DMS153 treated with DMSO at 0.1 percent for 48 hours (cell line): Measurements from ENCODE around the gene PDGFD.

ENCODE experiments used
- DNase-seq: peaks from one replicate; lab custom pipeline; 2025; ENCODE audit not compliant: unreplicated experiment; lab: John Stamatoyannopoulos, UW

Gene PDGFD

DNA sequence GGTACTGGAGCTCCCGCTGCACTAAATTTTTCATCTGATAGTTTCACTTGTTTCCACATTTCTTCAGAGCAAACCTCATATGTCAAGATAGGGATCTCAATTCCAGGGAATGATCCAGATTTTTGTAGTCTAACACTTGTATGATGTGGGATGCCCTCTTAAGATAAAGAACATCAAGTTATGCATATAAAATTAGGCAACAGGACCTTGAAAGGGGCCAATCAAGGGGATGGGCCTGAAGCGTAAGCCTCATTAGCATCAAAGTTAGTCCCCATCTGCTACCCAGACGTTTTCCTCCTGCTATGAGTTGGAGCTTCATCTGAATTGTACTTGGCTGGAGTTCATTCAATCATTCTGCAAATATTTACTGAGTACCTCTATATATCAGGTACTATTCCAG, 17.5 kb downstream of the PDGFD start:
- peak; percentile 27 for DNase-seq

DNA sequence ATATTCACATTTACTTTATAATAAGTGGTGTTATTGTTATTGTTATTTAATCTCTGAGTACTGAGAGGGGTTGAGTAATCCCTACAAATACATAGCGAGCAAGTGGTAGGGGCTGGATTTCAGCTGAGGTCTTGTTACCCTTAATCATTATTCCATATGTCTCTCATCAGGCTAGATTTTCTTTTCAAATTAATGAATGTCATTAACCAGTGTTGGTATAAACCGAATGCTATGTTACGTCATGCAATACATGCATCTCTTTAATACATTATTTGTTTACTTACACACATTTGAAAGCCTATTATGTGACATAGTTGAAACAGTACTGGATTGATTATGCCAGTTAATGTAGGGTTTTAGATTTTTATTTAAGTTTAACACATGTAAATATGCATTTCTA, 18.9 kb downstream of the PDGFD start:
- DNase-seq = no peak

DNA sequence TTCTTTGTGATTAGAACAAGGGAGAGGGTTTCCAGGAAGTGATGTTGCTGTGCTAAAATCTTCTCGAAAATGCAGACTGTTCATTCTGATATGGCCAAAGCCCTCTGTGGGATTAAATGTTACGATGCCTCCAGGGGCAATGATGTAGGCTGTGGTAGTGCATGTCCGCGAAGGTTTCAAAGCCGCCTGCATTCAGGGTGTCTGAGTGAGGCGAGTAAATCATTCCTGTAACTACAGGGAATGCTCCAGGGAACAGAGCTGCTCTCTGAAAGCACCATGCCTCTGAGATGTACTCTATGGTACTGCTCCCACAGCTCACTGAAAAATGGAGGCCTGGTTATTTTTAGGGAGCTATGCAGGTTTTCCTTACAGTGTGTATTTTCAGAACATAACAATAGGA, 21.2 kb downstream of the PDGFD start:
- no peak for DNase-seq

DNA sequence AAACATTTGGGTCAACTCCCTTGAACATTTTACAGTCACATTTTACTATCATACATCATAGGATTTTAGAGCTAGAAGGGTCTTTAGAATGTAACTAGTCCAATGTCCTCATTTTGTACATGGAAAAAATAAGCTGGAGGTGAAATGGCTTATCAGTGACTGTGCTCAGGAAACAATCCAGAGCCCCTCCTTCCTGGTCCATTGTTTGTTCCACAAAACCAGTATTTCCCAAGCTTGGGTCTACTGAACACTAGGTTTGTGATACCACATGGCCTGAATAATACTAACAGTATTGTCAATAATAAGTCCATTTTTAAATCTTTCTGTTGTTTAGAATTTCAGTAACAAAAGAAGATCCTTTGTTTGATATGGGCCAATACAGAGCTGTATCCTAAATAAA, 27.1 kb downstream of the PDGFD start:
- DNase-seq = no peak

DNA sequence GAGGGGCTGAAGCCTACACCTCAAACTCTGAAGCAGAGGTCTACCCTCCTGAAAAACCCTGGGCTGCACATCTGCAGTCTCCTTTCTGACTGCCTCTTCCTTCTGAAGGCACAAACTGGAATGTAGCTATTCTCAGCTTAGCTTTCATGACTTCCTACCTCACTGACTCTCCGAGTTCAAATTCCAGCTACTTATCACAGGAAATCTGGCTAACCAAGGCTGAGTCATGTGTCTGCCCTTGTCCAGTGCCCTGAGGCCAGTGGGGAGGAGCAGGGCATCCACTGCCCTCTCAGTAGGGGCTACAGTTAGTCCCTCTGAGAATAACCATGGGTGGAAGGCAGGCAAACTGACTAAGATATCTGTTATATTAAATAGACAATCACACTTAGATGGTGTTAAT, 29.2 kb downstream of the PDGFD start:
- DNase-seq = no peak

DNA sequence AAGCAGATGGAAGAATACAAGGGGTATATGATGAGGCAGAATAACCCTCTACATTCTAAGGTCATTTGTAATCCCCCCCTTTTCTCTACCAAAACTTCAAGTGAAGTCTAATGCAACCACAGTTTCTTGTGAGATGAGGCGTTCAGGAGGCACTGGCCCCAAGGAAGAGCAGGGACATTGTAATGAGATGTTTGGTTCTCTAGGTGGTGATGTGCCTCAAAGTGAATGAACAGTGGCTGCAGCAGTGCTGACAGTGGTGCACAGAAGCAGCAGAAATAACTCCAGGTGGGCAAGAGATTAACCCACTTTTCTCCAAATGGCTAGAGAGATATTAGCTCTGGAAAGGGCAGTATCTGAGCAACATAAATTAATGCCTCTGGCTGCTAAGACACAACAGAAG, 33.8 kb downstream of the PDGFD start:
- no peak for DNase-seq

DNA sequence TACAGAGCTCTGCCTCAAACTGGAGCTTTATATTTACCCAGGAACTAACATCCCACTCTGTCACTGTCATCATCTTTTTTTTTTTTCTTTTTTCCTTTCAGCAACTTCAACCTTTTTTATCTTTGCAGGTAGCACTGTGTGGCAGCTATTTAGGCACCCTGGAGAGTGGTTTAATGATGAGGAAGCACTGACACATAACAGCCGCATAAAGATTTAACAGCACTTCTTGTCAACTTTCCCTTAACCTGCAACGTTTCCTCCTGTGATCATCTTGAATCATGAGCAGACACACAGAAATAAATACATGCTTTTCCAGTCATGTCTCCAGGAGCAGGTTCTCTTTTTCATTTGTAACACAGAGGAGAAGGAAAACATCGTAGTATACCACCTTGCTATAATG, 34.8 kb downstream of the PDGFD start:
- no peak for DNase-seq

DNA sequence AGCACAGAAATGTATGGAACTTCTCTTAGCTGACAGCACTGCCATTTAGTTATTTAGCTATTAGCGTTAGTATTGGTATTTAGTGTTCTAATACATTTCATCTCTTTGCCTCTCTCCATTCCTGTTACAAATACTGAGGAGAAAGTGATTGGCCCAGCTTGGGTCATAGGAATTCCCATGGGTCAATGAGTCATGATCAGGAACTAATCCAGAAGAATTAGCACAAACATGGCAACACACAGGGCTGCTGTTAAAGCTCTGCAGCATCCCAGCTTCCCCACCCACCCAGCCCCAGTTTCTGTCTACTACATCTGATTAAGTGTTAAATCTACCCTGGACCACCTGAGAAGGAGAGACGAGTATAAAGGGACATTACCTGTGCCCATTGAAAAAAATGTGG, 36.1 kb downstream of the PDGFD start:
- DNase-seq = no peak

DNA sequence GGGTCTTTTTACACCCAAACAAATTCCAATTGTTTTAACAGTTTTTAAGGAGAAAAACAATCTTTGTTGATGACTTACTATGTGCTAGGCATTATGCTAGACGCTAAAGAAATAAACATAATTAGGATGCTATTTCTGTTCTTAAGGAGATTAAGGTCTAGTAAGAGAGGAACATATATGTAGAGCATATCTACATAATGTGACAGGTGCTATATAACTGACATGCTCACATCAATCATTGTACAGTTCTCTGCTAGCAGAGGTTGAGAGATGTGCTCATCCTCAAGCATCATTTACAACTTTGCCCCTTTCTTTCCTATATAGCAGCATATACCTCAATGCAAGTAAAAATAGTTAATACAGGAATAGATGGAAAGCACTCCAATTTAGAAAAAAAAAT, 37.5 kb downstream of the PDGFD start:
- no peak for DNase-seq

DNA sequence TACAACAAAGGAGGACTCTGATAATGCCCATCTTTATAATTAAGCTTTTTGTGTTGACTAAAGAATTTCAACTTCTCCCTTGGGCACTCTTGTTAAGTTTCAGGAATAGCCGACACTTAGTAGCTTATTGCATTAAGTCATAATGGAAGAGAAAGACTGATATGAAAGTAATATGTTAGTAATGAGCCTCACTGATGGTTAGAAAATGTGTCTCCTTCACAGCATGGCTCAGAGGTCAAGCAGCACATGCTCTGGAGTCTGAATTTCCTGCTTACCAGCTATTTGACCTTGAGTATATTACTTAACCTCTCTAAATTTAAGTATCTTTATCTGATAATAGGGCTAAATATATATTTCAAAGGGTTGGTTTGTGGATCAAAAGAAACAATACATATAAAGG, 39.0 kb downstream of the PDGFD start:
- DNase-seq = no peak

DNA sequence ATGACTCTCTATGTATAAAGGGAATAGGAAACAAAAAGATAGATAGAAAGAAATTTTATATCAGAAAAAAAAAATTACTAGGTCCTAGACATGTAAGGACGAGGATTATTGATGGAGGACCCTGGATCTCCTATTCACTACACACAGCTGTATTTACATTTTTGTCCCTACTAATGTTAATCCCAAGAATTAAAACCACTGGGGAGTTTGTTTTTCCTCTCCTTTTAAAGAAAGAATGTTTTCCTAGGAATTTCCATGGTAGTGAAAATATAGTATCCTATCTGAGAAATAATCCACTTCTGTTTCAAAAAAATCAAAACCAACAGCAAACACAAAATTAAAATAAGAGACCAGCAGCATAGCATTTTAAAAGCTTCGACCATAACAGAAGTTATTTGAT, 41.1 kb downstream of the PDGFD start:
- DNase-seq = no peak

DNA sequence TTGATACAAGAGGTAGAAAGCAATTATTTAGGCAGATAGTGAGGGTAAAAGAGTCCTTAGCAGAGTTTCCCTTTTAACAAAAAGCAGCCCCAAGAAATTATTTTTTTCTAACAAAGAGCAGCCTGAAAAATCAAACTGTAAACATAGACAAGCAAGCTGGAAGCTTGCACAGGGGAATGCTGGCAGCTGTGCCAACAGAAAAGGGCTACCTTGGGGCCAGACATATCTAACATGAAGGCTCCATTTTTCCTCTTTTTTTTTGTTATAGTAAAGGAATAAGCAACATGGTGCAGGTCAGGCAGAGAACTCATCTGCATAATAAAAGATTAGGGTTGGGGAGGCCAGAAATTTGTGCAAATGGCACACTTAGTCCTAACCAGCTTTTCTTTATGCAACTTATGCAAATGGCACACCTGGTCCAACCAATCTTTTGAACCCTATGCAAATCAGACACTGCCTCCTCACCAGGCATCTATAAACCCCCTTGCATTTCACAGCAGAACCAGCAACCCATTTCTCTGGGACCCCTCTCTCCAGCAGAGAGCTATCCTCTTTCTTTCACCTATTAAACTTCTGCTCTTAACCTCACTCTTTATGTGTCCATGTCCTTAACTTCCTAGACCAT, 41.8 kb downstream of the PDGFD start:
- DNase-seq = no peak

DNA sequence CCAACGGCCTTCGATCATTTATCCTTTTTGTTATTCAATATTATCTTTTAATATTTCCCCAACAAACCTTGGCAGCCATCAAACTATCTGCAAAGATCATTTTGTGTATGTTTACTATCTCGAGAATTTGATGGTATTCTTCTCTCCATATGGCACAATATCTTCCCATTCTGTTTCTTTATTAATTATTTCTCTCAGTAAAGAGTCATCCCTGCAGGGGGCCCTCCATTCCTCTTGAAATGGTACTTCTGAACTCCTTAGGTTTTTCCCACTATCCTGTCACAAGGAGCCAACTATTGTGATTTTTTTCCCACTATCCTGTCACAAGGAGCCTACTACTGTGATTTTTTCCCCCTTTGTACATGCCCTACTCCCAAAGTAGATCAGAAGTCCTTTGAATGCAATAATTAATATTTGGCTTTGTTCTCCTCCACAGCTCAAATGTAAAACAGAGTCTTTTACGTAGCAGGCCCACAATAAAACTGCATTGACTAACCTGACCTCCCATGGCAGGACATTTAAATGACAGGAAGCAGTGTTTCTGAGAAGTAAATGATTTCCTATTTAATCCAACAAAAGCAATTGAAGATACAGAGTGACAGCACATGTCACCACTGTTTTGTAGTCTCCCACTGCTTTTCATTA, 43.3 kb downstream of the PDGFD start:
- no peak for DNase-seq

DNA sequence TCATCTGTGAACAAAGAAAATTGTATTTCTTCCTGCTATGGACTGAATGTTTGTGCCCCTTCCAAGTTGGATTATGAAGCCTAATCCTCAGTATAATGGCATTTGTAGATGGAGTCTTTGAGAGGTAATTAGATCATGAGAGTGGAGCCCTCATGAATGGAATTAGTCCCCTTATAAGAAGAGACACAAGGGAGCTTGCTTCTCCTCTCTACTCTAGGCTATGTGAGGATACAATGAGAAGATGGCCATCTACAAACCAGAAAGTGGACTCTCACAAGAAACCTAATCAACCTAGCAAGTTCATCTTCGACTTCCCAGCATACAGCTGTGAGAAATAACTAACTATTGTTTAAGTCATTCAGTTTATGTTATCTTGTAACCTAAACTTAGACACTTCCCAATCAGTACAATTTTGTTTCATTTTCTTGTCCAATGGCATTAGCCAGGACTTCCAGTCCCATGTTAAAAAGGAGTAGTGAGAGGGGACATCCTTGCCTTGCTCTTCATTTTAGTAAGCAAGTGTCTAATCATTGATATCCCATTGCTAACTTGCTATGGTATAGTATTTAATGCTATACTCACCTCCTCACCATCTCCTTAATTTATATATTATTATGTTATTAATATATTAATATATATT, 45.7 kb downstream of the PDGFD start:
- DNase-seq = no peak

DNA sequence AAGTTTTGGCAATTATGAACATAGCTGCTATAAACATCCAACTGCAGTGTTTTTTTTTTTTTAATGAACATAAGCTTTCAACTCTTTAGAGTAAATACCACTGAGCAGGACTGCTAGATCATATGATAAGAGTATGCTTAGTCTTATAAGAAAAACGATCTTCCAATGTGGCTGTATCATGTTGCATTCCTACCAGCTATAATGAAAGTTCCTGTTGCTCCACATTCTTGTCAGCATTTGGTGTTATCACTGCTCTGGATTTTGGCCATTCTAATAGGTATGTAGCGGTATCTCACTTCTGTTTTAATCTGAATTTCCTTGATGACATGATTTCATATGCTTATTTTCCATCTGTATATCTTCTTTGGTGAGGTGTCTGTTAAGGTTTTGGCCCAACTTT, 50.4 kb downstream of the PDGFD start:
- DNase-seq = no peak

DNA sequence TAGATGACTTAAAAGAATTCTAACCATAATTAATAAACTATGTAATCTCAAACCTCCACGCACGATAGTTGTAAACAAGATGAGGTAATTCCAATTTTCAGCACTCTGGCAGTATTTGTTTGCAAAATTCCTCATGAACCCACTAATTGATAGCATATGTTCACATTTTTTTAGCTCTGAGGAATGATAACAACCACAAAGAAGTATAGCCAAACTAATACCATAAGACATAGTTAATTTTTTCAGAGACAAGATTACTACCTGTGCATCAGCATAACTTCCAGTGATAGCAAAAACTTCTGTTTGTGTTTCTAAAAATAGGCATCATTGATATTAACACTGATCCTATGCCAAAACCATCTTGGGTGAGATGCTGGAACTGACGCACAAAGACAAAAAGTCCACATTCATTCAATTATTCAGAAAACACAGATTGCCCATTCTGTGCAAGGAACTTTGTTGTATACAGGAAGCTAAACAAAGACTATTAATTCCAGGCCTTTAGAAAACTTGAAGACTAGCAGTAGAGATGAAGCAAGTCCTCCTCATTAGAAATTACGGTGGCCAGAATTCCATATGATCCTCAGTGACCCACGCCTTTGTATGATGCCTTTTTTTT, 57.7 kb downstream of the PDGFD start:
- no peak for DNase-seq

DNA sequence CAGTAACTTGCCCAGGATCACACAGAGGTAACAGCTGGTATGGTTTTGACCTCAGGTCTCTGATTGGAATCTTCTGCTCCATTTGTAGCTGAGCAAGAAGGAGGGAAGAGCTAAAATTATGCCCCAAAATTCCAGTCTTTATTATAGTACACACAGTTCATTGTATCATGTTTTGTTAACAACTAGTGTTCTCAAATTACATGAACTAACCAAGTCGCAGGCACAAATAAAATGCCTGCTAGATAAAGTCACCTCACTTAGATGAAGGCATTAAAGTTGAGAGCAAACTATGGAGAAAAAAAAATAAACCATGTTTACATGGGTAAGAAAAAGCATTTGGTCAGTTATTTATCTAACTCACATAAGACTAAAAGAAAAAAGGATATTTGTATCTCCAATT, 58.8 kb downstream of the PDGFD start:
- no peak for DNase-seq

DNA sequence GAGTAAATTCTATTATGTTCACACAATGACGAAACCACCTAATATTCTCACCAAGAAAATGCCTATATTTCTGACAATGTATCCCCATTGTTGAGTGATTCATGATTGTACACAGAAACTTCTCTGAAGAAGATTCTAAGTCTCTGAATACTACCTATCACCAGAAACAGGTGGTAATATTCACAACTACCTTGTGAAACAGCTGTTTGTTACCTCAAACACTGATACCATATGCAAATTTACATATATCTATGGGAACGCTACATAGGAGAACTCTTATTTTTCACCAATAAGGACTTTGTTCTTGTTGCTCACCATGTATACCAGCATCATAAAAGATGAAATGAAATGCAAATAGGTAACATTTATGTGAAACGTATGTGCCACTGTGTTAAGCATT, 59.3 kb downstream of the PDGFD start:
- no peak for DNase-seq

DNA sequence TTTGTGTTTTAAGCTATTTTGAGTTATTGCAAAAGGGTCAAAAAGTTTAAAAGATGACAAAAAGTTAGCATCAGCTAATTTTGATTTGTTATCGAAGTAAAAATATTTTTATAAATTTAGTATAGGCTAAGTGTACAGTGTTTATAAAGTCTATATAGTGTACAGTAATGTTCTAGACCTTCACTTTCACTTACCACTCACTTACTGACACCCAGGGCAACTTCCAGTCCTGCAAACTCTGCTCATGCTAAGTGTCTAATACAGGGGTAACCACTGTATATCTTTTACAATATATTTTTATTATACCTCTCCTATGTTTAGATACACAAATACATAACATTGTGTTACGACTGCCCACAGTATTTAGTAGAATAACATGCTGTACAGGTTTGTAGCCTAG, 59.7 kb downstream of the PDGFD start:
- no peak for DNase-seq

DNA sequence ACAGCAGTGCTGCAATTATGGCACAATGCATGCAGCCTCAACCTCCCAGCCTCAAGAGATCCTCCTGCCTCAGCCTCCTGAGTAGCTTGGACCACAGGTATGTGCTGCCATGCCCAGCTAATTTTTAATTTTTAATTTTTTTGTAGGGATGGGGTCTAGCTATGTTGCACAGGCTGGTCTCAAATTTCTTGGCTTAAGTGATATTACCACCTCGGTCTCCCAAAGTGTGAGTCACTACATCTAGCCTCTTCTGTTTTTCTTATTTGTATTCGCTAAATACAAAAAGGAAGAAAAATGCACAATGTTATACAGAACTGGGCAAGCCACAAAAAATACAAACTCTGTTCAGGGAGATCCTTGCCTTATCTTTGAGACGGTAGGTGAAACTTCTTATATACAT, 65.4 kb downstream of the PDGFD start:
- DNase-seq = no peak

DNA sequence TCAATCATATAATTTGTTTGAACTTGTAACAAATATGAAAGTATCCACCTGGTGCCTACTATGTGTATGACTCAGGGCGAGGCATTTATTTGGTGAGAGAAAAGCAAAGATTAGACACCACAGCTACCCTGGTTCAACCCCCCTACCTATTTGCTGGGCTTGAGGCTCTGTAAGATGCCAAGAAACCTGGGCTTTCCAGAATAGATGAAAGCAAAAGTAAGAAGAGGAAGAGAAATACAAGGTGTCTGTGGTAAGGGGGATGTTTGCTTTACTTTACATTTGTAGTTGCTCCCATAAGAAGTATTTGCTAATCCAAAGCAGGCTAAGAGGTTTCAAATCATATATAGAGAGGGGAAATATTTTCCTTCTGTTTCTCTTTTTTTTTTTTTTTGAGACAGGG, 65.8 kb downstream of the PDGFD start:
- DNase-seq = no peak

DNA sequence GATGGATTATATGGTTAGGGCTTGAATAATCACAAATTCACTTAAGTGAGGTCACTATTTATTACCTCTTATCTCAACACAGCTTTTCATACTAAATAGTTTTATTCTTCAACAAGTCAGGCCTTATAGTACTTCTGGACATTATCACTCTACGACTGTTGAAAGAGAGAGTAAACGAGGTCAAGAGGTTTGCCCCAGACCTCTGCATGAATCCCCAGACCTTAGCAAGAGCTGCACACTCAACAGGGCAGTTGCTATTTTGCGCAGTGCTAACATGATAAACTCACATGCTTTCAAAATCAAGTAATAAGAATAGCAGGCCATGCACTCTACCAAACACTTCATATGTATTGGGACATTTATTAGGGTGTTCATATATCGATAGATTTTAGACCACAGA, 67.0 kb downstream of the PDGFD start:
- DNase-seq = no peak
